Measurements from ENCODE around the gene SLC6A3.

DNA sequence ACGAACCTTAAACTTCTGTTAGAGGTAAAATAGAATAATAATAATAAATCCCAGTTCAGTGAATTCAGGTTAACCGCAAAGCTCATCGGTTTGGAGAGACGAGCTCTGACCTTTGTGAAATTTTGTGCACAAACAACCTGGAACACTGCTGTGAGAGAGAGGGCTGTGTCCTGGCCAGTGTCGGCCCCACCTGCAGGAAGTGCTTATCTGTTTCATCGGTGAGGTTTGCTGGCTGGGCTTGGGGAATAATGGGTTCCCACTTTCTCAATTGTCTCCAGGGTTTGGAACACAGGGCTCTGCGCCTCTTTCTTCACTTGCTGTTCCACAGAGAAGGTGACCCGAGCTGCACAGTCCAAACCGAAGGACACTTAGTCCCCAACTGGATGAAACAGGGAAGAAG is 81.0 kb downstream of the SLC6A3 start:
- TF ChIP-seq CTCF (conservative IDR thresholded peaks at IDR 0.05 in 1 of 2, IDR thresholded peaks at IDR 0.05 in 1 of 2; ENCODE audit: low read depth in 1 of 2, low read length in 2 of 2) (no peak), EZH2 (IDR thresholded peaks at IDR 0.05; ENCODE audit: low read length, missing control alignments) (no peak)

All from fibroblast of lung (primary cell).